ENCODE data around the gene RTL10. TPM values are rescaled to one million over a fixed set of nuclear protein-coding genes. Genes with fewer than 3 reads are reported as not detected.

RTL10 gene
- total RNA-seq, 1 experiment from 2014 or later: 24.4 TPM

- H3K27ac ChIP-seq (ENCODE audit: insufficient read length, low read depth, low read length): no peak overlapping the region
- H3K79me2 ChIP-seq (ENCODE audit: insufficient read depth, low read length): no peaks in the 10 kb centered on the region
- H3K27me3 Mint-ChIP-seq (ENCODE audit: low read depth): no peaks in the 10 kb centered on the region
- TF ChIP-seq CTCF (conservative IDR thresholded peaks at IDR 0.05): no peak
- H3K14ac ChIP-seq (ENCODE audit: insufficient read depth, low read length): no peak overlapping the region
- H3K4me3 Mint-ChIP-seq: no peak overlapping the region
- no peak overlapping the region for H3K56ac ChIP-seq (ENCODE audit: insufficient read length, low read depth, low read length)
- no peak overlapping the region for H2AK5ac ChIP-seq (ENCODE audit: insufficient read length, low read length)
- no peaks in the 10 kb centered on the region for H3K27me3 ChIP-seq (ENCODE audit: insufficient read depth, low read length)
- H3T11ph ChIP-seq (ENCODE audit: low read length): no peak overlapping the region
- H2AFZ ChIP-seq (ENCODE audit: low read length): no peak overlapping the region
- H3K23ac ChIP-seq (ENCODE audit: insufficient read length, low read depth, low read length): no peak overlapping the region
- no peaks in the 10 kb centered on the region for H3K79me1 ChIP-seq (ENCODE audit: insufficient read depth, low read depth, low read length, poor library complexity, severe bottlenecking)
- H4K91ac ChIP-seq (ENCODE audit: insufficient read length, low read depth, low read length): no peak overlapping the region
- H2BK20ac ChIP-seq (ENCODE audit: low read depth, low read length, poor library complexity, severe bottlenecking): no peak overlapping the region
- H3K36me3 Mint-ChIP-seq (ENCODE audit: insufficient read depth in 1 of 3, low read depth in 3 of 3): peaks cover 0 to 13% (median 0%) of the 10 kb centered on the region in 3 experiments; a peak in 3 of 7 replicates
- no peak overlapping the region for H3K4ac ChIP-seq (ENCODE audit: low read depth, low read length)
- no peak overlapping the region for H3K18ac ChIP-seq (ENCODE audit: insufficient read length, low read depth, low read length)
- peak overlapping the region in 1 of 3 experiments; percentile 61; a peak in 1 of 7 replicates for H3K27ac Mint-ChIP-seq
- no peaks in the 10 kb centered on the region for H3K9me3 Mint-ChIP-seq
- no peak overlapping the region for H3K9ac ChIP-seq (ENCODE audit: extremely low read depth, insufficient read length, low read length)
- no peak overlapping the region for H2BK15ac ChIP-seq (ENCODE audit: low read depth, low read length)
- no peaks in the 10 kb centered on the region for H3K9me3 ChIP-seq (ENCODE audit: control insufficient read depth, low read depth, low read length)
- H4K20me1 ChIP-seq (ENCODE audit: control insufficient read depth, insufficient read depth, insufficient read length): no peaks in the 10 kb centered on the region
- H2BK5ac ChIP-seq (ENCODE audit: insufficient read length, low read length): no peak overlapping the region
- no CpG with 5 or more reads among the region's 18 CpGs for WGBS (ENCODE audit: extremely low coverage, insufficient read length, low lambda C conversion rate)
- DNase-seq: no peak
- no peak overlapping the region for H3K4me2 ChIP-seq (ENCODE audit: insufficient read depth, insufficient read length, low read length)
- H2BK120ac ChIP-seq (ENCODE audit: low read depth, low read length, poor library complexity, severe bottlenecking): no peak overlapping the region
- no peak overlapping the region for H2BK12ac ChIP-seq (ENCODE audit: insufficient read length, low read depth, low read length)
- H3K23me2 ChIP-seq (ENCODE audit: insufficient read length, low read depth, low read length, poor library complexity, severe bottlenecking): no peaks in the 10 kb centered on the region
- H4K8ac ChIP-seq (replicated peaks; ENCODE audit: insufficient read length, low read depth, low read length): no peak overlapping the region
- no peaks in the 10 kb centered on the region for H3K4me1 ChIP-seq (ENCODE audit: insufficient read depth, low read length)
- H3K4me1 Mint-ChIP-seq: peaks cover 0 to 7% of the 10 kb centered on the region in 2 experiments; a peak in 1 of 4 replicates
- H4K5ac ChIP-seq (ENCODE audit: insufficient read length, low read depth, low read length): no peak overlapping the region
Measured at GRCh38 chr22:19815093-19815822, 39.4 kb downstream of the RTL10 start.

Measured in H9 (cell line).